HepG2 (cell line): ENCODE results near the gene ATAD3C. TPM values are rescaled to one million over a fixed set of nuclear protein-coding genes. Genes with fewer than 3 reads are reported as not detected.
A peak's percentile ranks its signal among the peaks of the same experiment; 100 is the strongest.

Experiments used
- BATF2 ChIP-seq: sonication (generic); formaldehyde crosslinking; IDR thresholded peaks from 2 replicates; pipeline ENCODE4 v1.8.0; 2022; ENCODE audit warnings: mild to moderate bottlenecking, missing genetic modification reagents, moderate library complexity
- CBX2 ChIP-seq, 2 experiments: fragments of 200-600 bp in 1 of 2; sonication (generic); formaldehyde crosslinking in 1 of 2; IDR thresholded peaks; 2 replicates each; pipeline versions ENCODE4 v1.7.0 to v1.8.1; 2018 to 2022; ENCODE audit warnings: low read depth in 2 of 2, low read length in 1 of 2, mild to moderate bottlenecking in 1 of 2, missing genetic modification reagents in 1 of 2
- FOXA3 ChIP-seq: IDR thresholded peaks from 2 replicates; pipeline ENCODE4 v1.6.1; 2016; ENCODE audit warnings: missing genetic modification reagents, missing compliant biosample characterization
- FUBP1 ChIP-seq: sonication (generic); formaldehyde crosslinking; IDR thresholded peaks from 2 replicates; pipeline ENCODE4 v1.5.1; 2020; ENCODE audit warnings: missing genetic modification reagents, mild to moderate bottlenecking, borderline replicate concordance
- GABPA ChIP-seq, 2 experiments: IDR thresholded peaks; 2 replicates each; pipeline ENCODE4 v1.6.1; 2011 to 2016; ENCODE audit warnings: low read depth in 2 of 2, low read length in 1 of 2, missing biosample characterization in 1 of 2, missing genetic modification characterization in 1 of 2
- KDM5A ChIP-seq: fragments of 200-600 bp; sonication (generic); IDR thresholded peaks from 2 replicates; pipeline ENCODE4 v1.7.0; 2018; ENCODE audit warnings: antibody characterized with exemption, mild to moderate bottlenecking, low read length, borderline replicate concordance
- NR3C1 ChIP-seq: sonication (generic); formaldehyde crosslinking; IDR thresholded peaks from 2 replicates; pipeline ENCODE4 v1.4.0; 2020; ENCODE audit warnings: missing genetic modification reagents
- SCMH1 ChIP-seq: sonication (generic); formaldehyde crosslinking; IDR thresholded peaks from 2 replicates; pipeline ENCODE4 v1.9.0; 2021; ENCODE audit warnings: missing genetic modification reagents, mild to moderate bottlenecking, borderline replicate concordance
- TBX2 ChIP-seq: sonication (generic); formaldehyde crosslinking; IDR thresholded peaks from 2 replicates; pipeline ENCODE4 v1.5.0; 2020; ENCODE audit warnings: missing genetic modification reagents, mild to moderate bottlenecking, borderline replicate concordance
- USF2 ChIP-seq, 2 experiments: sonication (generic) in 1 of 2; formaldehyde crosslinking in 1 of 2; IDR thresholded peaks; 2 replicates each; pipeline versions ENCODE4 v1.5.1 to v1.6.1; 2011 to 2020; ENCODE audit warnings: borderline replicate concordance in 1 of 2, low read depth in 1 of 2, low read length in 1 of 2, mild to moderate bottlenecking in 1 of 2, missing genetic modification reagents in 1 of 2, moderate library complexity in 1 of 2
- WIZ ChIP-seq: sonication (generic); formaldehyde crosslinking; IDR thresholded peaks from 2 replicates; pipeline ENCODE4 v1.5.1; 2020; ENCODE audit warnings: mild to moderate bottlenecking, missing genetic modification reagents
- ZBTB21 ChIP-seq: sonication (generic); formaldehyde crosslinking; IDR thresholded peaks from 2 replicates; pipeline ENCODE4 v1.4.0; 2020; ENCODE audit warnings: missing genetic modification reagents
- ZC3H4 ChIP-seq: sonication (generic); formaldehyde crosslinking; IDR thresholded peaks from 2 replicates; pipeline ENCODE4 v1.4.0; 2020; ENCODE audit warnings: missing genetic modification reagents, borderline replicate concordance
- ZFP36L1 ChIP-seq: sonication (generic); formaldehyde crosslinking; IDR thresholded peaks from 2 replicates; pipeline ENCODE4 v1.8.0; 2022; ENCODE audit warnings: mild to moderate bottlenecking, missing genetic modification reagents, moderate library complexity
- ZFYVE20 ChIP-seq: sonication (generic); formaldehyde crosslinking; IDR thresholded peaks from 2 replicates; pipeline ENCODE4 v1.8.0; 2023; ENCODE audit warnings: low read depth, mild to moderate bottlenecking, moderate library complexity, missing genetic modification reagents, borderline replicate concordance
- ZMYM3 ChIP-seq: sonication (generic); formaldehyde crosslinking; IDR thresholded peaks from 2 replicates; pipeline ENCODE4 v1.5.1; 2020; ENCODE audit warnings: mild to moderate bottlenecking, missing genetic modification reagents
- ZMYM4 ChIP-seq: sonication (generic); formaldehyde crosslinking; IDR thresholded peaks from 2 replicates; pipeline ENCODE4 v1.8.1; 2023; ENCODE audit warnings: mild to moderate bottlenecking, missing genetic modification reagents
- ZNF160 ChIP-seq: sonication (generic); formaldehyde crosslinking; IDR thresholded peaks from 2 replicates; pipeline ENCODE4 v1.8.0; 2022; ENCODE audit warnings: mild to moderate bottlenecking, inconsistent platforms, missing genetic modification reagents
- ZNF263 ChIP-seq: sonication (generic); formaldehyde crosslinking; IDR thresholded peaks from 2 replicates; pipeline ENCODE4 v1.4.0; 2020; ENCODE audit warnings: missing genetic modification reagents
- ZNF274 ChIP-seq: sonication (generic); formaldehyde crosslinking; IDR thresholded peaks from 2 replicates; pipeline ENCODE4 v1.5.1; 2020; ENCODE audit warnings: mild to moderate bottlenecking, missing genetic modification reagents
- ZNF710 ChIP-seq: sonication (generic); formaldehyde crosslinking; IDR thresholded peaks from 2 replicates; pipeline ENCODE4 v1.5.0; 2020; ENCODE audit warnings: mild to moderate bottlenecking, missing genetic modification reagents, borderline replicate concordance
- polyA plus RNA-seq, 8 experiments: library from polyadenylated mRNA; depleted of rRNA in 3 of 8; stranded (reverse) in 7 of 8; unstranded in 1 of 8; fragments of >200 nt; fragmentation: Illumina TruSeq in 4 of 8; extraction: Trizol in 4 of 8; gene quantifications; 2 replicates each; pipeline versions ENCODE4 v1.2.1 to v1.2.3, GENCODE V29; 2011 to 2016; ENCODE audit warnings: low read depth in 4 of 8, missing spikeins in 1 of 8, mixed read lengths in 1 of 8; ENCODE audit not compliant: insufficient read depth in 1 of 8
- total RNA-seq, 5 experiments: library from RNA; depleted of rRNA; stranded (reverse); fragments of >200 nt; fragmentation: Illumina TruSeq; extraction: Trizol; gene quantifications; 2 replicates each; pipeline ENCODE4 v1.2.3, GENCODE V29; 2016; ENCODE audit warnings: low read depth in 1 of 5

ATAD3C gene
- total and polyA plus RNA-seq, 2 of the 13 experiments (the other 11 are each of a cell fraction or from before 2014, with no cell fraction given), result 2.4 to 3.2 TPM

DNA sequence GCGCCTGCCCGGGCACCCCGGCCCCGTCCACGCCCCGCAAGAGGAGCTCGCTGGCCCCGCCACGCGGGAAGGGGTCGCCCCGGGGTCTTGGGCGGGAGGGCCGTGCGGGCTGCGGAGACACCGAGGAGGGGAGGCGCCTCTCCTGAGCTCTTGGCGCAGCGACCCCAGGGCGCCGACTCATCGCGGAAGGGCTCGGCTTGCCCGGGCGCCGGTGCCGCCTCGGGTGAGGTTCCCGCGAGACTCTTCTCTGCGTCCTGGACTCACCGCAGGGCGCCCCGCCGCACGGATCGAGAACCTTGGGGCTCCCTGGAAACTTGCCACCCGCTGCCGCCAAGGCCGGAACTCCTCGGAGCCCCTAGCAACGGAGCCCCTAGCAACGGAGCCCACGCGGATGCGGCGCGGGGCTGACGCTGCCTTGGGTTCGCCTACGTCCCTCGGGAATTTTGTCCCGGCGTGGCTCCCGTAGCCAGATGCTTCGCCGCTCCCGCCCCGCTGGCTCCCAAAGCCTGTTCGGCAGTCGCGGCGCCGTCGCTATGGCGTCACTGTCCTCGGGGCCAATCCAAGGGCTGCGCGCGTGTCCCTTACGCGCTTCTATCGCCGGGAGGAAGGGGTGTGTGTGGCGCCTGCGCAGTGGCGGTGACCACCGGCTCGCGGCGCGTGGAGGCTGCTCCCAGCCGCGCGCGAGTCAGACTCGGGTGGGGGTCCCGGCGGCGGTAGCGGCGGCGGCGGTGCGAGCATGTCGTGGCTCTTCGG, 62.2 kb downstream of the ATAD3C start, which contains the start of gene ATAD3A (continued):
- TF ChIP-seq USF2 (IDR thresholded peaks at IDR 0.05; ENCODE audit: low read depth, low read length), result no peak
- no peak; the same call in 1 of the 2 replicates for TF ChIP-seq USF2 (CRISPR knock-in tag; IDR thresholded peaks at IDR 0.05; ENCODE audit: borderline replicate concordance)
- peak; percentile 75; the same call in 1 of the 2 replicates for TF ChIP-seq ZNF710 (CRISPR knock-in tag)
- no peak for TF ChIP-seq ZNF160 (CRISPR knock-in tag)
- peak; percentile 75; the same call in 1 of the 2 replicates for TF ChIP-seq KDM5A
- TF ChIP-seq GABPA (IDR thresholded peaks at IDR 0.05; ENCODE audit: low read depth, low read length), result 0 out of 2 replicates have a peak, but pooled peaks have one; percentile 30
- TF ChIP-seq GABPA (CRISPR knock-in tag; IDR thresholded peaks at IDR 0.05; ENCODE audit: low read depth), result peak; percentile 82
- peak; percentile 70 for TF ChIP-seq TBX2 (CRISPR knock-in tag)
- TF ChIP-seq ZFP36L1 (CRISPR knock-in tag), result 0 out of 2 replicates have a peak, but pooled peaks have one; percentile 42
- peak; percentile 68; the same call in 1 of the 2 replicates for TF ChIP-seq ZMYM4 (CRISPR knock-in tag)
- 0 out of 2 replicates have a peak, but pooled peaks have one; percentile 1 for TF ChIP-seq ZNF263 (CRISPR knock-in tag)
- TF ChIP-seq SCMH1 (CRISPR knock-in tag), result no peak
- no peak for TF ChIP-seq ZC3H4
- TF ChIP-seq WIZ (CRISPR knock-in tag), result no peak
- TF ChIP-seq NR3C1, result no peak
- no peak for TF ChIP-seq ZFYVE20 (CRISPR knock-in tag)
- TF ChIP-seq ZMYM3 (CRISPR knock-in tag), result peak; percentile 71; the same call in 1 of the 2 replicates
- peak; percentile 60; the same call in 1 of the 2 replicates for TF ChIP-seq FOXA3
- TF ChIP-seq FUBP1, result no peak
- TF ChIP-seq ZNF274 (CRISPR knock-in tag), result peak; percentile 85; the same call in 1 of the 2 replicates
- no peak for TF ChIP-seq BATF2 (CRISPR knock-in tag)
- peak; percentile 90; the same call in 1 of the 2 replicates for TF ChIP-seq ZBTB21 (CRISPR knock-in tag)
- TF ChIP-seq CBX2 (IDR thresholded peaks at IDR 0.05; ENCODE audit: low read depth, low read length), result no peak
- TF ChIP-seq CBX2 (CRISPR knock-in tag; IDR thresholded peaks at IDR 0.05; ENCODE audit: low read depth), result no peak
